GM12878 (cell line): ENCODE results near the gene CISTR. TPM values are rescaled to one million over a fixed set of nuclear protein-coding genes. Genes with fewer than 3 reads are reported as not detected.

Experiments
- ASH2L ChIP-seq: fragments of 300-600, 200-600 bp; sonication (generic); IDR thresholded peaks from 2 replicates; pipeline ENCODE4 v1.6.1; 2017; ENCODE audit warnings: low read depth, mild to moderate bottlenecking, borderline replicate concordance
- ATF2 ChIP-seq: IDR thresholded peaks from 2 replicates; pipeline ENCODE4 v1.6.1; 2012; ENCODE audit warnings: low read length, inconsistent platforms
- CEBPB ChIP-seq, 2 experiments: fragments of 150-350 bp in 1 of 2; IDR thresholded peaks; 2 replicates each; pipeline ENCODE4 v1.6.1; 2012 to 2014; ENCODE audit warnings: low read depth in 2 of 2, low read length in 2 of 2, borderline replicate concordance in 1 of 2, inconsistent platforms in 1 of 2
- CHD2 ChIP-seq: IDR thresholded peaks from 2 replicates; pipeline ENCODE4 v1.6.1; 2011; ENCODE audit warnings: low read depth, low read length, improper control_type of control experiment, borderline replicate concordance
- CTCF ChIP-seq, 3 experiments: IDR thresholded peaks in 2 of 3; conservative IDR thresholded peaks in 1 of 3; 2 replicates each; pipeline ENCODE4 v1.5.1; 2011; ENCODE audit warnings: low read depth in 3 of 3, low read length in 3 of 3, mild to moderate bottlenecking in 3 of 3, control low read depth in 2 of 3, moderate library complexity in 2 of 3, inconsistent platforms in 1 of 3, mixed read lengths in 1 of 3; ENCODE audit not compliant: control insufficient read depth in 2 of 3, insufficient read depth in 1 of 3; ENCODE audit errors: extremely low read depth in 1 of 3
- EGR1 ChIP-seq, 2 experiments: IDR thresholded peaks; 1 replicate in 1 of 2; 2 replicates in 1 of 2; pipeline ENCODE4 v1.6.1; 2011 to 2012; ENCODE audit warnings: low read depth in 2 of 2, low read length in 2 of 2, borderline replicate concordance in 1 of 2, mild to moderate bottlenecking in 1 of 2, moderate library complexity in 1 of 2
- FOS ChIP-seq: IDR thresholded peaks from 3 replicates; pipeline ENCODE4 v1.6.1; 2011; ENCODE audit warnings: borderline replicate concordance; ENCODE audit not compliant: insufficient read length; ENCODE audit errors: extremely low read depth
- FOXK2 ChIP-seq: fragments of 450-650 bp; IDR thresholded peaks from 2 replicates; pipeline ENCODE4 v1.6.1; 2017; ENCODE audit warnings: mild to moderate bottlenecking, moderate library complexity
- HDGF ChIP-seq: fragments of 450-650 bp; IDR thresholded peaks from 2 replicates; pipeline ENCODE4 v1.6.1; 2016; ENCODE audit warnings: antibody characterized with exemption
- KDM1A ChIP-seq: fragments of 200-600 bp; sonication (generic); IDR thresholded peaks from 2 replicates; pipeline ENCODE4 v1.6.1; 2016; ENCODE audit warnings: borderline replicate concordance
- MEF2A ChIP-seq: IDR thresholded peaks from 2 replicates; pipeline ENCODE4 v1.6.1; 2011; ENCODE audit warnings: low read depth, mild to moderate bottlenecking, low read length, moderate library complexity; ENCODE audit not compliant: insufficient read depth
- MTA3 ChIP-seq: IDR thresholded peaks from 2 replicates; pipeline ENCODE4 v1.6.1; 2012; ENCODE audit warnings: low read length, inconsistent platforms, borderline replicate concordance
- MYB ChIP-seq: fragments of 150-350 bp; IDR thresholded peaks from 2 replicates; pipeline ENCODE4 v1.6.1; 2014; ENCODE audit warnings: mild to moderate bottlenecking, low read depth, low read length, borderline replicate concordance
- NR2C2 ChIP-seq: IDR thresholded peaks from 2 replicates; pipeline ENCODE4 v1.6.1; 2011; ENCODE audit warnings: borderline replicate concordance, low read depth; ENCODE audit not compliant: control insufficient read depth, insufficient read length
- RUNX3 ChIP-seq: IDR thresholded peaks from 2 replicates; pipeline ENCODE4 v1.6.1; 2012; ENCODE audit warnings: low read length, inconsistent platforms
- SIX5 ChIP-seq: IDR thresholded peaks from 2 replicates; pipeline ENCODE4 v1.6.1; 2011; ENCODE audit warnings: mild to moderate bottlenecking, low read depth, low read length, moderate library complexity; ENCODE audit not compliant: severe bottlenecking
- SMAD5 ChIP-seq: IDR thresholded peaks from 2 replicates; pipeline ENCODE4 v1.6.1; 2016; ENCODE audit warnings: antibody characterized with exemption, low read depth
- SPI1 ChIP-seq: IDR thresholded peaks from 2 replicates; pipeline ENCODE4 v1.6.1; 2011; ENCODE audit warnings: low read depth, mild to moderate bottlenecking, low read length, moderate library complexity, borderline replicate concordance; ENCODE audit not compliant: insufficient read depth
- SUPT20H ChIP-seq: IDR thresholded peaks from 2 replicates; pipeline ENCODE4 v1.6.1; 2011; ENCODE audit warnings: low read depth, mild to moderate bottlenecking, low read length, moderate library complexity, borderline replicate concordance; ENCODE audit not compliant: control insufficient read depth
- TCF3 ChIP-seq: IDR thresholded peaks from 2 replicates; pipeline ENCODE4 v1.6.1; 2012; ENCODE audit warnings: low read depth, mild to moderate bottlenecking, low read length, borderline replicate concordance; ENCODE audit not compliant: insufficient read depth
- TCF7 ChIP-seq: IDR thresholded peaks from 2 replicates; pipeline ENCODE4 v1.6.1; 2014; ENCODE audit warnings: antibody characterized with exemption, borderline replicate concordance
- ZBED1 ChIP-seq: IDR thresholded peaks from 2 replicates; pipeline ENCODE4 v1.6.1; 2016; ENCODE audit warnings: borderline replicate concordance
- ZNF207 ChIP-seq: fragments of 450-650 bp; IDR thresholded peaks from 2 replicates; pipeline ENCODE4 v1.6.1; 2014; ENCODE audit warnings: antibody characterized with exemption, mild to moderate bottlenecking, borderline replicate concordance
- ZNF384 ChIP-seq: IDR thresholded peaks from 2 replicates; pipeline ENCODE4 v1.6.1; 2012; ENCODE audit warnings: low read depth, mild to moderate bottlenecking, low read length, improper control_type of control experiment, borderline replicate concordance
- polyA plus RNA-seq, 11 experiments: library from polyadenylated mRNA; depleted of rRNA in 4 of 11; unstranded in 6 of 11; stranded (reverse) in 5 of 11; fragments of >200 nt; fragmentation: Nextera tagmentation in 4 of 11; fragmentation: Illumina TruSeq in 1 of 11; extraction: Ambion mirVana in 4 of 11; extraction: Trizol in 1 of 11; gene quantifications; 1 replicate in 1 of 11; 2 replicates in 10 of 11; pipeline versions ENCODE4 v1.2.1 to v1.2.3, GENCODE V29; 2011 to 2016; ENCODE audit warnings: inconsistent platforms in 2 of 11, missing spikeins in 2 of 11, low read depth in 1 of 11
- total RNA-seq, 4 experiments: library from RNA; depleted of rRNA in 3 of 4; stranded (reverse); fragments of >200 nt in 3 of 4; fragmentation: Illumina TruSeq in 1 of 4; extraction: Trizol in 1 of 4; gene quantifications; 2 replicates each; pipeline versions ENCODE4 v1.2.1 to v1.2.3, GENCODE V29; 2013 to 2021

CISTR gene
- total and polyA plus RNA-seq, 10 of the 15 experiments (the other 5 are each of a cell fraction or from before 2014, with no cell fraction given), result 0.26 TPM; not detected in 9

GRCh38 chr12:53727310-53728041 is 24.3 kb downstream of the CISTR start, which contains the start of gene CALCOCO1 (continued):
- TF ChIP-seq SUPT20H (no peak), SMAD5 (0 out of 2 replicates have a peak, but pooled peaks have one; percentile 36), MTA3 (no peak), CHD2 (peak; percentile 94), ATF2 (no peak), MEF2A (no peak), HDGF (peak; percentile 88; the same call in 1 of the 2 replicates), ZNF207 (peak; percentile 91; the same call in 1 of the 2 replicates), ASH2L (no peak), RUNX3 (peak; percentile 85), FOXK2 (peak; percentile 95), KDM1A (no peak), ZBED1 (no peak), ZNF384 (no peak), TCF7 (no peak), MYB (0 out of 2 replicates have a peak, but pooled peaks have one; percentile 45), SPI1 (no peak), SIX5 (peak; percentile 99), CEBPB (IDR thresholded peaks at IDR 0.05; ENCODE audit: borderline replicate concordance in 1 of 2, low read depth in 2 of 2, low read length in 2 of 2) (no peak), NR2C2 (no peak), FOS (no peak), TCF3 (no peak), EGR1 (IDR thresholded peaks at IDR 0.05; ENCODE audit: borderline replicate concordance in 1 of 2, low read depth in 2 of 2, low read length in 2 of 2) (0 out of 3 replicates have a peak, but pooled peaks of 1 of the 2 experiments have one; percentile 20), CTCF (IDR thresholded peaks at IDR 0.05 in 2 of 3, conservative IDR thresholded peaks at IDR 0.05 in 1 of 3; ENCODE audit: control insufficient read depth in 2 of 3, extremely low read depth in 1 of 3, insufficient read depth in 1 of 3, low read depth in 3 of 3, low read length in 3 of 3) (no peak)
